ENCODE results near the gene LRRC10. TPM values are rescaled to one million over a fixed set of nuclear protein-coding genes. Genes with fewer than 3 reads are reported as not detected.

Gene LRRC10
- total RNA-seq, 1 donor from 2014 or later = 0.52 TPM

DNA sequence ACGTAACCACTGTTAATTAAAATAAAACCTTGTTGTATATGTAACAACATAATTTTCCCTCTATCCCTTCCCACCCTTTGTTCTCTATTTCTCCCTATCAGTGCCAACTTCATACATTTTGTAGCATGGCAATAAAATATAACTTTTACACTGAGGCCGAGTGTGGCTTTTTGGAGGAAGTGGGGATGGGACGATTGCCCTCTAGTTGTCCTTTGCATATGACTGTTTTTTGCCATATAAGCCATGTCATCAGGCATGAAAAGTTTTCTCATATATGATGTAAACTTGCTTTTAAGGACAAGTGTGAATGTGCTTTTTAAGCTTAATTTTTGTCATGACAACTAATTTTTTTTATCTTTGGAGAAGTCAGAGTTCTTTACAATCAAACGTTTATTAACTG lies 31.7 kb downstream of the LRRC10 start:
- H3K4me1 ChIP-seq (ENCODE audit: control insufficient read depth in 3 of 3, insufficient read depth in 3 of 3, low read length in 3 of 3) = no peaks in the 10 kb centered on the region
- H3K36me3 ChIP-seq (ENCODE audit: control insufficient read depth in 3 of 3, insufficient read depth in 3 of 3, low read length in 3 of 3) = peaks cover 11 to 15% (median 13%) of the 10 kb centered on the region in 3 donors
- H3K4me3 ChIP-seq (ENCODE audit: low read length in 3 of 3) = no peak overlapping the region
- no peaks in the 10 kb centered on the region for H3K27me3 ChIP-seq (ENCODE audit: control insufficient read depth in 3 of 3, insufficient read depth in 3 of 3, low read length in 3 of 3)
- H3K27ac ChIP-seq (ENCODE audit: low read depth, low read length) = no peak overlapping the region
- H3K9me3 ChIP-seq (ENCODE audit: control insufficient read depth in 3 of 3, low read length in 3 of 3) = no peaks in the 10 kb centered on the region
- no peak overlapping the region for H3K9ac ChIP-seq (ENCODE audit: low read depth in 1 of 3, low read length in 3 of 3)

DNA sequence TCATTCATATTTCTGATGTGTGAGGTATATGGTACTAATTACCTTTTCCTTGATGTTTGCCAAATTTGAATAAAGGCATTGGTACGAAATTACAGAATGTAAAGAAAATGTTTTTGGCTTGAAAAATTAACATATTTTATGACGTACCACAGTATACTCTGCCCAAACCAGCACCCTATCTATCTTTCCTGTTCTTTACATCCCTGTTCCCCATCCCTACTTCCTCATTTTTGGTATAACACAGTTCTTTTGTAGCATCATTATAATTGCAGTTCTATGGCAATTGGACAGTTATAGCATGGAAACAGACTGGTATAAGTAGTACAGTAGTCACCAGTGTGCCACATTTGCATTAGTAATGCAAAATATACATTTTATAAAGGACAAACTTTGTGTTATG lies 32.4 kb downstream of the LRRC10 start:
- Histone ChIP-seq H3K36me3 (ENCODE audit: control insufficient read depth in 3 of 3, insufficient read depth in 3 of 3, low read length in 3 of 3) (peaks cover 12 to 21% (median 19%) of the 10 kb centered on the region in 3 donors), H3K9me3 (ENCODE audit: control insufficient read depth in 3 of 3, low read length in 3 of 3) (no peaks in the 10 kb centered on the region), H3K4me1 (ENCODE audit: control insufficient read depth in 3 of 3, insufficient read depth in 3 of 3, low read length in 3 of 3) (no peaks in the 10 kb centered on the region), H3K27me3 (ENCODE audit: control insufficient read depth in 3 of 3, insufficient read depth in 3 of 3, low read length in 3 of 3) (no peaks in the 10 kb centered on the region), H3K27ac (ENCODE audit: low read depth, low read length) (no peak overlapping the region), H3K9ac (ENCODE audit: low read depth in 1 of 3, low read length in 3 of 3) (no peak overlapping the region), H3K4me3 (ENCODE audit: low read length in 3 of 3) (no peak overlapping the region)

DNA sequence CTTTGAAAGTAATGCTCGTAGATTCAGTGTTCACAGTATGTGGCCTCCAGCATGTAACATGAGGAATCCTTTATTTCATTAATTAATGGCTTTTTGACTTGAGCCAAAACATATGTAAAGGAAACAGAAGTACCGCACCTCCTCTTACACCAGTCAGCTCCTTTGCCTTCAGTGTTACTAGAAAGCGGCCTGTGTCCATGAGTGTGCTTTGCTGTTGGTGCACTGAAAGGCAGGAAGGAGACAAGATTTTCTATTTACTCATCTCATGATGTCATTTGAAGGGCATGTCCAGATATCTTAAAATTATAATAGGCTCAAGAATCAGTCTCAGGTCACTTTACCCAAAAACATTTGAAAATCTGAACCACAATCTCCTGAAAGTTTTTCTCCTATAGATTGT lies 35.4 kb downstream of the LRRC10 start:
- Histone ChIP-seq H3K9me3 (ENCODE audit: control insufficient read depth in 3 of 3, low read length in 3 of 3) (no peaks in the 10 kb centered on the region), H3K4me3 (ENCODE audit: low read length in 3 of 3) (no peak overlapping the region), H3K36me3 (ENCODE audit: control insufficient read depth in 3 of 3, insufficient read depth in 3 of 3, low read length in 3 of 3) (peaks cover 17 to 30% (median 27%) of the 10 kb centered on the region in 3 donors), H3K27me3 (ENCODE audit: control insufficient read depth in 3 of 3, insufficient read depth in 3 of 3, low read length in 3 of 3) (no peaks in the 10 kb centered on the region), H3K4me1 (ENCODE audit: control insufficient read depth in 3 of 3, insufficient read depth in 3 of 3, low read length in 3 of 3) (no peaks in the 10 kb centered on the region), H3K9ac (ENCODE audit: low read depth in 1 of 3, low read length in 3 of 3) (no peak overlapping the region), H3K27ac (ENCODE audit: low read depth, low read length) (no peak overlapping the region)

DNA sequence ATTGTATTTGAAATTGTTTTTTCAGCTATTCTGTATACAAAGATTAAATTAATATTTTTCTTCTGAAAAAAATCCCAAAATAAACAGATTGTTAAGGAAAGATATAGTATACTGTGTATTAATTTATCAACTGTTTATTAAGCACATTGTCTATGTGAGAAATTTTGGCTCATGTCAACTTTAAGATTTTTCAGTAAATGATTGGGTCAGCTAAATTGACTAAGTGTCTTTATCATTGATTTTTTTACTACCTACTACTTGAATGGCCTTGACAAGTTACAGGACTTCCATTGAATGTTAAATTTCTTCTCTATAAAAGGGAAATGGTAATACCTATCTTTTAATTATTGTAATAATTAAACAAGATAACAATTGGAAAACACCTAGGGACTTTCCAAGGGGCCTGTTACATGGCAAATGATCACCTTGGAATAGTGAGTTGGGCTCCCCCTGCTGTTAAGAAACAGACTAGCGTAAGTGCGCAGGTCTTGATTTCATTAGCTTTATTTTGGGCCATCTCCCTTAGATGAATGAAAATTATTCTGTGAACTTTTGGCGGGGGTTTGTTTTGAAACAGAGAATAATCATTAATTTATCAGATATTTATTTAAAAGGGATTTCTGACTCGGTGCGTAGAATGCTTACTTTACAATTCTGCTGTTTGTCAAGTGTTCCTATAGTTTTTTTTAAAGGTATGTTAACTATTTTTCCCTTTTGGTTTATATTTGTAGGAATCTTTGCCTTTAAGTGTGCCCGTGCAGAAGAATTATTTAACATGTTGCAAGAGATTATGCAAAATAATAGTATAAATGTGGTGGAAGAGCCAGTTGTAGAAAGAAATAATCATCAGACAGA lies 39.9 kb downstream of the LRRC10 start:
- Histone ChIP-seq H3K36me3 (ENCODE audit: control insufficient read depth in 3 of 3, insufficient read depth in 3 of 3, low read length in 3 of 3) (peaks cover 19 to 55% (median 40%) of the 10 kb centered on the region in 3 donors), H3K9me3 (ENCODE audit: control insufficient read depth in 3 of 3, low read length in 3 of 3) (no peaks in the 10 kb centered on the region), H3K4me3 (ENCODE audit: low read length in 3 of 3) (no peak overlapping the region), H3K9ac (ENCODE audit: low read depth in 1 of 3, low read length in 3 of 3) (no peak overlapping the region), H3K27me3 (ENCODE audit: control insufficient read depth in 3 of 3, insufficient read depth in 3 of 3, low read length in 3 of 3) (no peaks in the 10 kb centered on the region), H3K4me1 (ENCODE audit: control insufficient read depth in 3 of 3, insufficient read depth in 3 of 3, low read length in 3 of 3) (no peaks in the 10 kb centered on the region), H3K27ac (ENCODE audit: low read depth, low read length) (no peak overlapping the region)

DNA sequence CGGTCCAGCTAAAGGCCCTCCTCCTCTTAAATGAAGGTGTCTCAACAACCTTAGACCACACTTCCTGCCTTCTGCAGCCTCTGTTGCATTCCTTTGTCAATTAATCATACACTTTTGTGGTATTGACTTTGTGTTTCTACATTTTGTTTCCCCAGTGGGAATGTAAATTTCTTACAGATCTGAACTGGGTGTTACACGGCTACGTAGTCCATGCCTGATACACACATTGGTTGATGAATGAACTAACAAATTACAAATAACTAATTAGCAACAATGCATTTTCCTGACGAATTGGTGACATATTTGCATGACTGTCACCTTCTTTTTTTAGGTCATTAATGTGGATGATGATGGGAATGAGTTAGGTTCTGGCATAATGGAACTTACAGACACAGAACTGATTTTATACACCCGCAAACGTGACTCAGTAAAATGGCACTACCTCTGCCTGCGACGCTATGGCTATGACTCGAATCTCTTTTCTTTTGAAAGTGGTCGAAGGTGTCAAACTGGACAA lies 40.6 kb downstream of the LRRC10 start:
- H3K9me3 ChIP-seq (ENCODE audit: control insufficient read depth in 3 of 3, low read length in 3 of 3) = no peaks in the 10 kb centered on the region
- H3K36me3 ChIP-seq (ENCODE audit: control insufficient read depth in 3 of 3, insufficient read depth in 3 of 3, low read length in 3 of 3) = peaks cover 16 to 51% (median 37%) of the 10 kb centered on the region in 3 donors
- no peak overlapping the region for H3K4me3 ChIP-seq (ENCODE audit: low read length in 3 of 3)
- H3K27me3 ChIP-seq (ENCODE audit: control insufficient read depth in 3 of 3, insufficient read depth in 3 of 3, low read length in 3 of 3) = no peaks in the 10 kb centered on the region
- H3K27ac ChIP-seq (ENCODE audit: low read depth, low read length) = no peak overlapping the region
- no peaks in the 10 kb centered on the region for H3K4me1 ChIP-seq (ENCODE audit: control insufficient read depth in 3 of 3, insufficient read depth in 3 of 3, low read length in 3 of 3)
- H3K9ac ChIP-seq (ENCODE audit: low read depth in 1 of 3, low read length in 3 of 3) = no peak overlapping the region

DNA sequence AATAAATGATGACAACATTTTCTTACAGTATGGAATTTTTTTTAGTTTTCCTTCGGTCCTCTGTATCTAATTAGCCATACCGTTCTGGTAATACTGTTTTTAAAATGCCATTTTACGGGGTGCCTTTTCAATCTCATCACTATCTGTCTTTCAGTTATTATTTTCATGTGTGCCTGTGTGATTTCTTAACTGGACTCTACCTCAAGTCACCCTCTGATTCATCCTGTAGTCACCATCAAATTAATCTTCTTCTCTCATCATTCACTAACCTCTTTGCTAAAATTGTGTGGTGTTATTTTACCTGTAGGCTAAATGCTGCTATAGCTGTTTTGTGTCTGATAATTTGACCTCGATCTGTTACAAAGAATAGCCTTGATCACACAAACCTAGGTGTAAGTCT lies 41.5 kb downstream of the LRRC10 start:
- Histone ChIP-seq H3K36me3 (ENCODE audit: control insufficient read depth in 3 of 3, insufficient read depth in 3 of 3, low read length in 3 of 3) (peaks cover 11 to 46% (median 35%) of the 10 kb centered on the region in 3 donors), H3K9me3 (ENCODE audit: control insufficient read depth in 3 of 3, low read length in 3 of 3) (no peaks in the 10 kb centered on the region), H3K27ac (ENCODE audit: low read depth, low read length) (no peak overlapping the region), H3K27me3 (ENCODE audit: control insufficient read depth in 3 of 3, insufficient read depth in 3 of 3, low read length in 3 of 3) (no peaks in the 10 kb centered on the region), H3K4me3 (ENCODE audit: low read length in 3 of 3) (no peak overlapping the region), H3K4me1 (ENCODE audit: control insufficient read depth in 3 of 3, insufficient read depth in 3 of 3, low read length in 3 of 3) (no peaks in the 10 kb centered on the region), H3K9ac (ENCODE audit: low read depth in 1 of 3, low read length in 3 of 3) (no peak overlapping the region)

DNA sequence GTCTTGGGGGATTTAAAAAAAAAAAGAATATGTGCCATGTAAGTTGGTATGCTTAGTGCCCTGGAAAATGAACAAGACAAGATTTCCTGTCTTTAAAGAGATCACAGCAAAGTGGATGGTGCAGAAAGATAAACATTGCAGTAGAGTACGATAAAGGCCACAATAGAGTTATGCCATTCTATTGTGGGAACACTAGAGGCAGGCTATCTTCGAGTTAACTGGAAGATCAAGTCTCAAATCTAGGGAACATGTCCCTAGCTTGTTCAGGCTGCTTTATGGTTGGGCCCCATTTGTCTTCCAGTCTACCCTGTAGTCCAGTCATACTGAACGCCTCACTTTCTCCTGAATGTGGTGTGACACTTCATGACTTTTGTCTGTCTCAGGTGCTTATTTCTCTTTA lies 44.1 kb downstream of the LRRC10 start:
- H3K9me3 ChIP-seq (ENCODE audit: control insufficient read depth in 3 of 3, low read length in 3 of 3) = no peaks in the 10 kb centered on the region

DNA sequence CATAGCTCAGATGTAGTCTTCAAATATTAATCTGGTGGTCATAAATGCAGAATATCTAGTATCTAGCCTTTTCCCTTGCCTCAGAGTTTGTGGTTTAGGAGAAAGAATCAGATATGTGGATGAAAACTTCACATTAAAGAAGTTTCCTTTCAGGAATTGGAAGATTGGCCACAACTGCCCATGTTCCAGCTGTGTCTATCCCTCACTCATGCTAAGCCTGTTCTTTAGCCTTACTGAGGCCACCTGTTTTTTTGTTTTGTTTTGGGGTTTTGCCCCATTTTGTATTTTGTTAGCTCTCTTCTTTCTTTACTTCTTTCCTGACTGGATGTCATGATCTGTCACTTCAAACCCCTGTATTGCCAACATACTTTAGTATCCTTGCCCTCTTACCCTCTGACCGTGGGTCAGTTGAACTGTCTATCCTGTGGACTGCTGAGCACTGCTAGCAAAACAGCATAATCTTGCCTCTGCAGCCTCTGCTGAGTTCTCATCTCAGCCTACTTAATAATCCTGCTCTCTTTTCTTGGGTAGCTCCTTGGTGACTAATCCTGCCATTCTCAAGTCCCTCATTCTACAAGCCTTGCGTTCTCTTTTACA lies 47.4 kb downstream of the LRRC10 start:
- no peaks in the 10 kb centered on the region for H3K27me3 ChIP-seq (ENCODE audit: control insufficient read depth in 3 of 3, insufficient read depth in 3 of 3, low read length in 3 of 3)
- H3K4me3 ChIP-seq (ENCODE audit: low read length in 3 of 3) = no peak overlapping the region
- H3K9me3 ChIP-seq (ENCODE audit: control insufficient read depth in 3 of 3, low read length in 3 of 3) = no peaks in the 10 kb centered on the region
- no peaks in the 10 kb centered on the region for H3K4me1 ChIP-seq (ENCODE audit: control insufficient read depth in 3 of 3, insufficient read depth in 3 of 3, low read length in 3 of 3)
- no peak overlapping the region for H3K27ac ChIP-seq (ENCODE audit: low read depth, low read length)
- H3K9ac ChIP-seq (ENCODE audit: low read depth in 1 of 3, low read length in 3 of 3) = no peak overlapping the region
- H3K36me3 ChIP-seq (ENCODE audit: control insufficient read depth in 3 of 3, insufficient read depth in 3 of 3, low read length in 3 of 3) = peaks cover 0 to 22% (median 12%) of the 10 kb centered on the region in 3 donors

More for the DNA sequence above, 44.1 kb downstream of the LRRC10 start:
- Histone ChIP-seq H3K27ac (ENCODE audit: low read depth, low read length) (no peak overlapping the region), H3K4me1 (ENCODE audit: control insufficient read depth in 3 of 3, insufficient read depth in 3 of 3, low read length in 3 of 3) (no peaks in the 10 kb centered on the region), H3K4me3 (ENCODE audit: low read length in 3 of 3) (no peak overlapping the region), H3K27me3 (ENCODE audit: control insufficient read depth in 3 of 3, insufficient read depth in 3 of 3, low read length in 3 of 3) (no peaks in the 10 kb centered on the region), H3K36me3 (ENCODE audit: control insufficient read depth in 3 of 3, insufficient read depth in 3 of 3, low read length in 3 of 3) (peaks cover 2 to 32% (median 18%) of the 10 kb centered on the region in 3 donors), H3K9ac (ENCODE audit: low read depth in 1 of 3, low read length in 3 of 3) (no peak overlapping the region)
